Smooth muscle cell of the coronary artery (primary cell): ENCODE data around the gene CLEC16A. TPM values are rescaled to one million over a fixed set of nuclear protein-coding genes. Genes with fewer than 3 reads are reported as not detected.

Experiments
- total RNA-seq: library from RNA; depleted of rRNA; stranded (reverse); fragments of >200 nt; gene quantifications from 2 replicates; pipeline ENCODE4 v1.2.3, GENCODE V29; 2014; ENCODE audit warnings: low replicate concordance

Gene CLEC16A
- total RNA-seq: 15.9 and 33.8 TPM in 2 replicates

GRCh38 chr16:10944249-10945064 lies at the start of gene CLEC16A:
Gene CLEC16A (plus strand): TSS chr16:10944564. CDS start chr16:10944718, 154 bp downstream.

GRCh38 chr16:10942352-10943063 lies 1.9 kb upstream of the CLEC16A start, which contains the start of gene DEXI:
Gene DEXI (minus strand): TSS chr16:10942468. CDS start chr16:10942005, 463 bp downstream.

Other genes starting within 250 kb of the CLEC16A start
- gene TEKT5, start 249.6 kb upstream of the CLEC16A start, total RNA-seq: not detected in 2 replicates
- gene NUBP1, start 200.7 kb upstream of the CLEC16A start, total RNA-seq: 17.8 and 20.1 TPM in 2 replicates
- gene TVP23A, start 125.8 kb upstream of the CLEC16A start, total RNA-seq: not detected in 2 replicates
- 0.08 and 0.12 TPM in 2 replicates for gene CIITA, start 67.4 kb upstream of the CLEC16A start, total RNA-seq
- gene DEXI, start 2.1 kb upstream of the CLEC16A start, total RNA-seq: 43.2 and 79.0 TPM in 2 replicates